ENCODE measurements around the gene NOB1.
"Not testable (repeated sequence)": the region's sequence is repeated elsewhere in the genome, so short reads cannot be mapped to it uniquely, and the experiment has no call there.

DNA sequence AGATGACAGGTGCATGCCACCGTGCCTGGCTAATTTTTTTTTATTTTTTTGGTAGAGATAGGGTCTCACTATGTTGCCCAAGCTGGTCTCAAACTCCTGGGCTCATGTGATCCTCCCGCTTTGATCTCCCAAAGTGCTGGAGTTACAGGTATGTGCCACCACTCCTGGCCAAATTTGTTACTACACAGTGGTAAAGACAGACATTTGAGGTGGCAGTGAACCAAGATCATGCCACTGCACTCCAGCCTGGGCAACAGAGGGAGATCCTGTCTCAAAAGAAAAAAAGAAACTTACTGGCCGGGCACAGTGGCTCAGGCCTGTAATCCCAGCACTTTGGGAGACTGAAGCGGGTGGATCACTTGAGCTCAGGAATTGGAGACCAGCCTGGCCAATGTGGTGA lies 25.7 kb downstream of the NOB1 start:
- TF ChIP-seq, protein P1, sequence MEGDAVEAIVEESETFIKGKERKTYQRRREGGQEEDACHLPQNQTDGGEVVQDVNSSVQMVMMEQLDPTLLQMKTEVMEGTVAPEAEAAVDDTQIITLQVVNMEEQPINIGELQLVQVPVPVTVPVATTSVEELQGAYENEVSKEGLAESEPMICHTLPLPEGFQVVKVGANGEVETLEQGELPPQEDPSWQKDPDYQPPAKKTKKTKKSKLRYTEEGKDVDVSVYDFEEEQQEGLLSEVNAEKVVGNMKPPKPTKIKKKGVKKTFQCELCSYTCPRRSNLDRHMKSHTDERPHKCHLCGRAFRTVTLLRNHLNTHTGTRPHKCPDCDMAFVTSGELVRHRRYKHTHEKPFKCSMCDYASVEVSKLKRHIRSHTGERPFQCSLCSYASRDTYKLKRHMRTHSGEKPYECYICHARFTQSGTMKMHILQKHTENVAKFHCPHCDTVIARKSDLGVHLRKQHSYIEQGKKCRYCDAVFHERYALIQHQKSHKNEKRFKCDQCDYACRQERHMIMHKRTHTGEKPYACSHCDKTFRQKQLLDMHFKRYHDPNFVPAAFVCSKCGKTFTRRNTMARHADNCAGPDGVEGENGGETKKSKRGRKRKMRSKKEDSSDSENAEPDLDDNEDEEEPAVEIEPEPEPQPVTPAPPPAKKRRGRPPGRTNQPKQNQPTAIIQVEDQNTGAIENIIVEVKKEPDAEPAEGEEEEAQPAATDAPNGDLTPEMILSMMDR (IDR thresholded peaks at IDR 0.05) = not testable (repeated sequence)
- TF ChIP-seq MAZ (IDR thresholded peaks at IDR 0.05; ENCODE audit: borderline replicate concordance, low read depth, low read length); RFX5 (IDR thresholded peaks at IDR 0.05); RAD21 (conservative IDR thresholded peaks at IDR 0.05 in 1 of 2, IDR thresholded peaks at IDR 0.05 in 1 of 2): not testable (repeated sequence)
- TF ChIP-seq, protein P2, sequence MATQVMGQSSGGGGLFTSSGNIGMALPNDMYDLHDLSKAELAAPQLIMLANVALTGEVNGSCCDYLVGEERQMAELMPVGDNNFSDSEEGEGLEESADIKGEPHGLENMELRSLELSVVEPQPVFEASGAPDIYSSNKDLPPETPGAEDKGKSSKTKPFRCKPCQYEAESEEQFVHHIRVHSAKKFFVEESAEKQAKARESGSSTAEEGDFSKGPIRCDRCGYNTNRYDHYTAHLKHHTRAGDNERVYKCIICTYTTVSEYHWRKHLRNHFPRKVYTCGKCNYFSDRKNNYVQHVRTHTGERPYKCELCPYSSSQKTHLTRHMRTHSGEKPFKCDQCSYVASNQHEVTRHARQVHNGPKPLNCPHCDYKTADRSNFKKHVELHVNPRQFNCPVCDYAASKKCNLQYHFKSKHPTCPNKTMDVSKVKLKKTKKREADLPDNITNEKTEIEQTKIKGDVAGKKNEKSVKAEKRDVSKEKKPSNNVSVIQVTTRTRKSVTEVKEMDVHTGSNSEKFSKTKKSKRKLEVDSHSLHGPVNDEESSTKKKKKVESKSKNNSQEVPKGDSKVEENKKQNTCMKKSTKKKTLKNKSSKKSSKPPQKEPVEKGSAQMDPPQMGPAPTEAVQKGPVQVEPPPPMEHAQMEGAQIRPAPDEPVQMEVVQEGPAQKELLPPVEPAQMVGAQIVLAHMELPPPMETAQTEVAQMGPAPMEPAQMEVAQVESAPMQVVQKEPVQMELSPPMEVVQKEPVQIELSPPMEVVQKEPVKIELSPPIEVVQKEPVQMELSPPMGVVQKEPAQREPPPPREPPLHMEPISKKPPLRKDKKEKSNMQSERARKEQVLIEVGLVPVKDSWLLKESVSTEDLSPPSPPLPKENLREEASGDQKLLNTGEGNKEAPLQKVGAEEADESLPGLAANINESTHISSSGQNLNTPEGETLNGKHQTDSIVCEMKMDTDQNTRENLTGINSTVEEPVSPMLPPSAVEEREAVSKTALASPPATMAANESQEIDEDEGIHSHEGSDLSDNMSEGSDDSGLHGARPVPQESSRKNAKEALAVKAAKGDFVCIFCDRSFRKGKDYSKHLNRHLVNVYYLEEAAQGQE (IDR thresholded peaks at IDR 0.05) = not testable (repeated sequence)
